GM23248 (cell line): Measurements from ENCODE around the gene DSTYK. TPM values are rescaled to one million over a fixed set of nuclear protein-coding genes. Genes with fewer than 3 reads are reported as not detected.
A peak's percentile ranks its signal among the peaks of the same experiment; 100 is the strongest.

Experiments used
- DNase-seq: peaks from one replicate; pipeline ENCODE4 v3.0.0-alpha.2; 2015
- H2AFZ ChIP-seq: fragments of 200-600 bp; sonication (generic); 2 replicates; pipeline ENCODE4 v1.6.1; 2016; ENCODE audit warnings: antibody characterized with exemption
- H3F3A ChIP-seq: fragments of 200-600 bp; sonication (generic); 2 replicates; pipeline ENCODE4 v1.6.1; 2016; ENCODE audit warnings: mild to moderate bottlenecking, antibody characterized with exemption, mixed run types; ENCODE audit not compliant: insufficient read depth
- H3K27ac ChIP-seq: fragments of 200-600 bp; sonication (generic); 2 replicates; pipeline ENCODE4 v1.5.1; 2016; ENCODE audit warnings: mild to moderate bottlenecking
- H3K27me3 ChIP-seq: fragments of 200-600 bp; sonication (generic); replicated peaks from 2 replicates; pipeline ENCODE4 v1.6.1; 2016; ENCODE audit warnings: mild to moderate bottlenecking; ENCODE audit not compliant: insufficient read depth
- H3K36me3 ChIP-seq: fragments of 200-600 bp; sonication (generic); 2 replicates; pipeline ENCODE4 v1.6.1; 2016; ENCODE audit warnings: low read depth, mild to moderate bottlenecking
- H3K4me1 ChIP-seq: fragments of 200-600 bp; sonication (generic); 2 replicates; pipeline ENCODE4 v1.6.1; 2016; ENCODE audit warnings: mild to moderate bottlenecking; ENCODE audit not compliant: insufficient read depth
- H3K4me2 ChIP-seq: fragments of 200-600 bp; sonication (generic); one replicate; pipeline ENCODE4 v1.6.1; 2016; ENCODE audit warnings: mild to moderate bottlenecking; ENCODE audit not compliant: unreplicated experiment
- H3K4me3 ChIP-seq: fragments of 200-600 bp; sonication (generic); 2 replicates; pipeline ENCODE4 v1.5.1; 2016; ENCODE audit warnings: mild to moderate bottlenecking
- H3K79me2 ChIP-seq: fragments of 200-600 bp; sonication (generic); 2 replicates; pipeline ENCODE4 v1.6.1; 2016; ENCODE audit warnings: mild to moderate bottlenecking; ENCODE audit not compliant: insufficient read depth
- H3K9ac ChIP-seq: fragments of 200-600 bp; sonication (generic); 2 replicates; pipeline ENCODE4 v1.6.1; 2016; ENCODE audit warnings: mild to moderate bottlenecking
- H3K9me2 ChIP-seq: fragments of 200-600 bp; sonication (generic); 2 replicates; pipeline ENCODE4 v1.6.1; 2016; ENCODE audit warnings: mixed run types, mild to moderate bottlenecking, moderate library complexity; ENCODE audit not compliant: insufficient read depth
- H3K9me3 ChIP-seq: fragments of 200-600 bp; sonication (generic); one replicate; pipeline ENCODE4 v1.6.1; 2017; ENCODE audit warnings: low read depth
- H4K20me1 ChIP-seq: fragments of 200-600 bp; sonication (generic); 2 replicates; pipeline ENCODE4 v1.6.0; 2016; ENCODE audit not compliant: insufficient read depth
- EZH2 ChIP-seq: fragments of 200-600 bp; sonication (generic); IDR thresholded peaks from 2 replicates; pipeline ENCODE4 v1.6.1; 2018; ENCODE audit warnings: antibody characterized with exemption, mild to moderate bottlenecking; ENCODE audit not compliant: insufficient read depth, poor library complexity, severe bottlenecking
- EZH2phosphoT487 ChIP-seq: fragments of 200-600 bp; sonication (generic); IDR thresholded peaks from 2 replicates; pipeline ENCODE4 v1.6.1; 2018; ENCODE audit warnings: antibody characterized with exemption, moderate library complexity, mild to moderate bottlenecking, low read depth; ENCODE audit not compliant: insufficient read depth
- WGBS, 2 experiments: methylation state at CpG; one replicate each; pipeline ENCODE4 v1.1.6; 2015 to 2017; ENCODE audit warnings: low lambda C conversion rate in 2 of 2, low coverage in 1 of 2; ENCODE audit errors: missing lambda C conversion rate in 2 of 2; 5-methylcytosine and 5-hydroxymethylcytosine counted together
- in situ Hi-C: fragments of 300-500 bp; cut with MboI; formaldehyde crosslinking; loops from 2 replicates; pipeline ENCODE4 v1.15.0; 2020
- polyA plus RNA-seq: library from polyadenylated mRNA; unstranded; fragments of >200 nt; fragmentation: Nextera tagmentation; extraction: Ambion mirVana; gene quantifications from 2 replicates; pipeline ENCODE4 v1.2.1, GENCODE V29; 2016
- total RNA-seq: library from RNA; depleted of rRNA; stranded (reverse); fragments of >200 nt; shearing (Covaris generic); gene quantifications from 2 replicates; pipeline ENCODE4 v1.2.3, GENCODE V29; 2014

DSTYK gene
- total and polyA plus RNA-seq, 2 experiments from 2014 or later, result 9.8 to 12.1 TPM

GRCh38 chr1:205199090-205199930, 12.2 kb downstream of the DSTYK start:
- Histone ChIP-seq H3K9me2 (no peaks in the 10 kb centered on the region), H3K36me3 (no peaks in the 10 kb centered on the region), H3F3A (peaks cover 14% of the 10 kb centered on the region), H3K27ac (peak overlapping the region; percentile 72), H4K20me1 (peaks cover 4% of the 10 kb centered on the region; the same call in 1 of the 2 replicates), H3K4me1 (peaks cover 22% of the 10 kb centered on the region), H3K79me2 (peaks cover 98% of the 10 kb centered on the region), H3K27me3 (no peaks in the 10 kb centered on the region), H3K9me3 (no peaks in the 10 kb centered on the region), H3K4me3 (no peak overlapping the region), H3K4me2 (no peak overlapping the region), H3K9ac (peak overlapping the region; percentile 33; the same call in 1 of the 2 replicates), H2AFZ (no peak overlapping the region)
- in situ Hi-C loops, result no loop called here
- TF ChIP-seq EZH2 (no peak), EZH2phosphoT487 (no peak)
- peak; percentile 69 for DNase-seq
- whole genome bisulfite sequencing, 2 experiments, result 65 to 68% methylated on average over 9 of the region's 9 CpGs

GRCh38 chr1:205192287-205192686, 19.2 kb downstream of the DSTYK start:
- 97 to 98% methylated on average over 8 of the region's 8 CpGs for WGBS, 2 experiments

DNA sequence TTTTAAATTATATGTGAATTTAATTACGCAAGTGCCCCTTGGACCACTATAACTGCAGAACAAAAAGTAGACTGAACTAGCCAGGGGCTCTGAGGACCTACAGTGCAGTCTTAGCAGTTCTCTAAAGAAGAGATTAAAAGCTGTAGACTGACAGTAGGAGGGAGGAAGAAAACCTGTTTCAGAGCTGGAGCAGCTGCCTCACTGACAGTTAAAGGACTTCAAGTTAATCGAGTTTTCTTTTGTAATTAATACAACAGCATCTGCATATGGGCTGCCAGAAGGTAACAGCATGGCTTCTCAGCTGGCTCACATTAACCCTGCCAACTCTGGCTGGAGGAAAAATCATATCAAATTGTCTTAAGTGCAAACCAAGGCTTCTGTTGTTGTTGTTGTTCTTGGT, 19.9 kb downstream of the DSTYK start:
- H3K79me2 ChIP-seq, result peaks cover 100% of the 10 kb centered on the region
- no peaks in the 10 kb centered on the region for H3K9me2 ChIP-seq
- DNase-seq, result no peak
- H3K36me3 ChIP-seq, result no peaks in the 10 kb centered on the region
- H3K9me3 ChIP-seq, result no peaks in the 10 kb centered on the region
- H3K4me2 ChIP-seq, result peak overlapping the region; percentile 57
- 0 out of 2 replicates have a peak, but pooled peaks cover 6% of the 10 kb centered on the region for H3F3A ChIP-seq
- peaks cover 12% of the 10 kb centered on the region for H3K4me1 ChIP-seq
- no peaks in the 10 kb centered on the region for H3K27me3 ChIP-seq
- H2AFZ ChIP-seq, result no peak overlapping the region
- H3K4me3 ChIP-seq, result peak overlapping the region; percentile 30; the same call in 1 of the 2 replicates
- TF ChIP-seq EZH2phosphoT487, result no peak
- no peak for TF ChIP-seq EZH2
- in situ Hi-C loops, result no loop called here
- H3K9ac ChIP-seq, result no peak overlapping the region
- 0 out of 2 replicates have a peak, but pooled peaks cover 7% of the 10 kb centered on the region for H4K20me1 ChIP-seq
- WGBS, 2 experiments, result 41 to 48% methylated on average over 2 of the region's 2 CpGs
- H3K27ac ChIP-seq, result peak overlapping the region; percentile 46; the same call in 1 of the 2 replicates

More at GRCh38 chr1:205192287-205192686, 19.2 kb downstream of the DSTYK start:
- H3K9ac ChIP-seq, result no peak overlapping the region
- H3K27me3 ChIP-seq, result no peaks in the 10 kb centered on the region
- H3K4me3 ChIP-seq, result no peak overlapping the region
- in situ Hi-C loops, result no loop called here
- H2AFZ ChIP-seq, result no peak overlapping the region
- no peak for TF ChIP-seq EZH2
- TF ChIP-seq EZH2phosphoT487, result no peak
- no peaks in the 10 kb centered on the region for H3K9me2 ChIP-seq
- H3K79me2 ChIP-seq, result peaks cover 100% of the 10 kb centered on the region
- H3F3A ChIP-seq, result 0 out of 2 replicates have a peak, but pooled peaks cover 6% of the 10 kb centered on the region
- DNase-seq, result no peak
- no peaks in the 10 kb centered on the region for H3K36me3 ChIP-seq
- no peaks in the 10 kb centered on the region for H3K9me3 ChIP-seq
- H3K27ac ChIP-seq, result no peak overlapping the region
- no peak overlapping the region for H3K4me2 ChIP-seq
- peaks cover 12% of the 10 kb centered on the region for H3K4me1 ChIP-seq
- 0 out of 2 replicates have a peak, but pooled peaks cover 7% of the 10 kb centered on the region for H4K20me1 ChIP-seq

- Histone ChIP-seq H3K4me1 (peaks cover 12% of the 10 kb centered on the region), H2AFZ (0 out of 2 replicates have a peak overlapping the region, but pooled peaks have one; percentile 12), H3F3A (0 out of 2 replicates have a peak, but pooled peaks cover 6% of the 10 kb centered on the region), H3K9me2 (no peaks in the 10 kb centered on the region), H3K4me3 (peak overlapping the region; percentile 30), H3K9me3 (no peaks in the 10 kb centered on the region), H3K27ac (peak overlapping the region; percentile 46; the same call in 1 of the 2 replicates), H3K4me2 (peak overlapping the region; percentile 57), H3K36me3 (no peaks in the 10 kb centered on the region), H3K27me3 (no peaks in the 10 kb centered on the region), H4K20me1 (0 out of 2 replicates have a peak, but pooled peaks cover 7% of the 10 kb centered on the region), H3K9ac (0 out of 2 replicates have a peak overlapping the region, but pooled peaks have one; percentile 0), H3K79me2 (peaks cover 100% of the 10 kb centered on the region)
- TF ChIP-seq EZH2phosphoT487 (no peak), EZH2 (no peak)
- WGBS, 2 experiments, result 7 to 12% methylated on average over 9 of the region's 9 CpGs
- peak; percentile 43 for DNase-seq
- in situ Hi-C loops, result no loop called here
These were observed 20.5 kb downstream of the DSTYK start for GRCh38 chr1:205190845-205191577.
